Tibial nerve (tissue), 4 donors: Measurements from ENCODE around the gene PSMG2.

Source experiments
- EP300 ChIP-seq, 2 donors: sonication (generic); formaldehyde crosslinking; IDR thresholded peaks; one replicate each; pipeline ENCODE4 v1.6.1; 2017; ENCODE audit warnings: antibody characterized with exemption in 2 of 2, mild to moderate bottlenecking in 1 of 2
- POLR2A ChIP-seq, 2 donors: fragments of 450-650 bp; IDR thresholded peaks; one replicate each; pipeline ENCODE4 v1.6.1; 2017; ENCODE audit warnings: antibody characterized with exemption in 2 of 2, mild to moderate bottlenecking in 2 of 2, moderate library complexity in 2 of 2
- TF ChIP-seq, protein P1 (sequence below), 5 experiments: fragments of 200-600 bp in 3 of 5; fragments of 450-650 bp in 2 of 5; sonication (generic) in 3 of 5; IDR thresholded peaks; one replicate each; pipeline ENCODE4 v1.5.1; 2016 to 2019; ENCODE audit warnings: antibody characterized with exemption in 5 of 5, mild to moderate bottlenecking in 3 of 5, moderate library complexity in 2 of 5

DNA sequence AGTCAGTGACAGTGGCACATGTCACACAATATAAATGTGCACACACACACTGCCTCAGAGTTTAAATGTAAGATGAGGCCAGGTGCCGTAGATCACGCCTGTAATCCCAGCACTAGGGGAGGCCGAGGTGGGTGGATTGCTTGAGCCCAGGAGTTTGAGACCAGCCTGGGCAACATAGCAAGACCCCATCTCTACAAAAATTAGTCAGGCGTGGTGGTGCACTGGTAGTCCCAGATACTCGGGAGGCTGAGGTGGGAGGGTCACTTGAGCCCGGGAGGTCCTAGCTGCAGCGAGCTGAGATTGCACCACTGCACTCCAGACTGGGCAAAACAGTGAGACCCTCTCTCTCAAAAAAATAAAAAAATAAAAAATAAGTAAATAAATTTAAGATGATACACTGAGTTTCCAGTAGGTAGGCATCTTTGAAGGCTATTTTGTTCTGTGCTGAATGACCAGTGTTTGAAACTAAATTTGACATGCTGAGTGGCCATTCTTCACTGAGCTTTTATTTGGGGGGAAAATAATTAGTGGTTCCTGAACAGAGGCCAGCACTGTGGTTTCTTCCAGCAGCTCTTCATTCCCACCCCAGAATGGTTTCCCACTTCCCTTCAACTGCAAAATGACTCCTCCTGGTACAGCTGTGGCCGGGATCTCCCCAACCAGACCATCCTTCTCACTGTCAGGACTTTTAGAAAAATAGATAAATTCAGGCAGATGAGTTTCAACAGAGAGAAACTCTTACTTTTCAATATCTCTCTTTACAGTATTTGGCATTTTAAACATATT lies 44.9 kb downstream of the PSMG2 start:
- TF ChIP-seq, protein P1, sequence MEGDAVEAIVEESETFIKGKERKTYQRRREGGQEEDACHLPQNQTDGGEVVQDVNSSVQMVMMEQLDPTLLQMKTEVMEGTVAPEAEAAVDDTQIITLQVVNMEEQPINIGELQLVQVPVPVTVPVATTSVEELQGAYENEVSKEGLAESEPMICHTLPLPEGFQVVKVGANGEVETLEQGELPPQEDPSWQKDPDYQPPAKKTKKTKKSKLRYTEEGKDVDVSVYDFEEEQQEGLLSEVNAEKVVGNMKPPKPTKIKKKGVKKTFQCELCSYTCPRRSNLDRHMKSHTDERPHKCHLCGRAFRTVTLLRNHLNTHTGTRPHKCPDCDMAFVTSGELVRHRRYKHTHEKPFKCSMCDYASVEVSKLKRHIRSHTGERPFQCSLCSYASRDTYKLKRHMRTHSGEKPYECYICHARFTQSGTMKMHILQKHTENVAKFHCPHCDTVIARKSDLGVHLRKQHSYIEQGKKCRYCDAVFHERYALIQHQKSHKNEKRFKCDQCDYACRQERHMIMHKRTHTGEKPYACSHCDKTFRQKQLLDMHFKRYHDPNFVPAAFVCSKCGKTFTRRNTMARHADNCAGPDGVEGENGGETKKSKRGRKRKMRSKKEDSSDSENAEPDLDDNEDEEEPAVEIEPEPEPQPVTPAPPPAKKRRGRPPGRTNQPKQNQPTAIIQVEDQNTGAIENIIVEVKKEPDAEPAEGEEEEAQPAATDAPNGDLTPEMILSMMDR (IDR thresholded peaks at IDR 0.05), result no peak
- TF ChIP-seq EP300 (IDR thresholded peaks at IDR 0.05), result no peak
- TF ChIP-seq POLR2A (IDR thresholded peaks at IDR 0.05), result no peak
